AG04449 (cell line): ENCODE measurements around the gene DTWD2.
"Not testable (repeated sequence)": the region's sequence is repeated elsewhere in the genome, so short reads cannot be mapped to it uniquely, and the experiment has no call there.

Source experiments
- CTCF ChIA-PET: fragments of 350-600 bp; formaldehyde crosslinking; extraction: SDS; loops from one replicate; lab custom pipeline; 2021; ENCODE audit warnings: antibody characterized with exemption; lab: Yijun Ruan, JAX
- POLR2A ChIA-PET: fragments of 400-600, 350-600 bp; formaldehyde crosslinking; extraction: SDS; loops from one replicate; lab custom pipeline; 2020; ENCODE audit warnings: antibody characterized with exemption, inconsistent platforms; lab: Yijun Ruan, JAX
- DNase-seq: peaks from one replicate; pipeline ENCODE4 v3.0.0-alpha.2; 2010; ENCODE audit warnings: low read depth, low spot score
- H3K4me3 ChIP-seq: 2 replicates; pipeline ENCODE4 v1.5.1; 2011; ENCODE audit warnings: low read depth, mild to moderate bottlenecking, control low read depth, low read length
- CTCF ChIP-seq: IDR thresholded peaks from one replicate; pipeline ENCODE4 v1.5.1; 2011; ENCODE audit warnings: mild to moderate bottlenecking, moderate library complexity, low read length, control low read depth, inconsistent platforms; ENCODE audit not compliant: insufficient read depth; ENCODE audit errors: missing control alignments

The DTWD2 gene

GRCh38 chr5:118891252-118891651 lies 97.1 kb downstream of the DTWD2 start:
- POLR2A ChIA-PET = no interaction called here
- no peak for TF ChIP-seq CTCF
- CTCF ChIA-PET = no interaction called here
- no peak overlapping the region for H3K4me3 ChIP-seq
- peak; percentile 4 for DNase-seq

GRCh38 chr5:118889165-118889564 lies 99.2 kb downstream of the DTWD2 start:
- DNase-seq = no peak
- no peak for TF ChIP-seq CTCF
- no peak overlapping the region for H3K4me3 ChIP-seq
- ChIA-PET POLR2A (no interaction called here), CTCF (no interaction called here)

DNA sequence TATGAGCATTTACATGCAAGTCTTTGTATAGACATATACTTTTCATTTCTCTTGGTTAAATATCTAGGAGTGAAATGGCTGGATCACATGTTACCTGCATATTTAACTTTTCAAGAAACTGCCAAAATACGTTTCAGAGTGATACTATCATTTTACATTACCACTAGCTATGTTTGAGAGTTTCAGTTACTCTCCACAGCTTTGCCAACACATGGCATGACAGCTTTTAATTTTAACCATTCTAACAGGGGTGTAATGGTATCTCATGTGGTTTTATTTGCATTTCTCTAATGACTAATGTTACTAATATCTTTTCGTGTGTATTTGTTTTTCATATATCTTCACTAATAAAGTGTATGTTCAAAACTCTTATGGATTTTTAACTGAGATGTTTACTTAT lies 99.8 kb downstream of the DTWD2 start:
- CTCF ChIA-PET = no interaction called here
- no peak for DNase-seq
- POLR2A ChIA-PET = no interaction called here
- no peak overlapping the region for H3K4me3 ChIP-seq
- TF ChIP-seq CTCF = no peak

GRCh38 chr5:118883362-118883761 lies 105.0 kb downstream of the DTWD2 start:
- CTCF ChIA-PET = no interaction called here

GRCh38 chr5:118882666-118883065 lies 105.7 kb downstream of the DTWD2 start:
- ChIA-PET POLR2A (no interaction called here), CTCF (no interaction called here)
- no peak for DNase-seq
- no peak for TF ChIP-seq CTCF
- no peak overlapping the region for H3K4me3 ChIP-seq

More at GRCh38 chr5:118883362-118883761, 105.0 kb downstream of the DTWD2 start:
- H3K4me3 ChIP-seq = no peak overlapping the region
- POLR2A ChIA-PET = no interaction called here
- DNase-seq = no peak
- TF ChIP-seq CTCF = no peak

- POLR2A ChIA-PET, DNase-seq, H3K4me3 ChIP-seq, CTCF ChIA-PET: not testable (repeated sequence)
Measured at GRCh38 chr5:118876852-118877251, 111.5 kb downstream of the DTWD2 start.

DNA sequence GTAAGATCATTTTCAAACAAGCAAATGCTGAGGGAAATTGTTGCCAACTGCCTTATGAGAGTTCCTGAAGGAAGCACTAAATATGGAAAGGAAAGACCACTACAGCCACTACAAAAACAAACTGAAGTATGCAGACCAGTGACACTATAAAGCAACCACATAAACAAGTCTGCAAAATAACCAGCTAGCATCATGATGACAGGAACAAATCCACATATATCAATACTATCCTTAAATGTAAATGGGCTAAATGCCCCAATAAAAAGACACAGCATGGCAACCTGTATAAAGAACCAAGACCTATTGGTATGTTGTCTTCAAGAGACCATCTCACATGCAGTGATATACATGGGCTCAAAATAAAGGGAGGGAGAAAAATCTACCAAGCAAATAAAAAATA lies 113.2 kb downstream of the DTWD2 start:
- ChIA-PET POLR2A (no interaction called here), CTCF (no interaction called here)
- no peak for TF ChIP-seq CTCF
- H3K4me3 ChIP-seq = no peak overlapping the region
- no peak for DNase-seq
